IPS-18c (cell line): Measurements from ENCODE around the gene CTSF.
A peak's percentile ranks its signal among the peaks of the same experiment; 100 is the strongest.
"Not testable (repeated sequence)": the region's sequence is repeated elsewhere in the genome, so short reads cannot be mapped to it uniquely, and the experiment has no call there.

ENCODE experiments used
- H3K4me3 ChIP-seq: 2 replicates; pipeline ENCODE4 v1.7.0; 2013; ENCODE audit warnings: low read depth, mild to moderate bottlenecking, low read length, moderate library complexity; ENCODE audit not compliant: insufficient read depth
- H3K9me3 ChIP-seq: one replicate; pipeline ENCODE4 v1.6.1; 2013; ENCODE audit warnings: mild to moderate bottlenecking, low read length, moderate library complexity; ENCODE audit not compliant: control insufficient read depth, insufficient read depth

CTSF gene

DNA sequence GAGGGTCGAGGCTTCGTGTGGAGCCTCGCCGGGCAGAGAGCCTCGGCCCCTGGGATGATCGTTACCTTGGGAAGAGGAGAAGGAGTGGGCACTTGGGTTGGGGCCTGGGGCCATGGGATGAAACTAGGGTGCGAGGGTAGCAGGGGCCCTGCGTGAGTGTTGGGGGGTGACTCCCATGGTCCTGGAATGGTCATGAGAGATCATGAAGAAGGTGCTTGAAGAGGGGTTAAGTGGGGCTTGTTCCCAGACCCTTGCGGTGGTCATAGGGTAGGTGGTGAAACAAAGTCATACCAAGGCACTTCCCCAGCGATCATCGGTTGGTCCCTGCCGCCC, 24.9 kb upstream of the CTSF start:
- Histone ChIP-seq H3K9me3 (peaks cover 4% of the 10 kb centered on the region), H3K4me3 (peak overlapping the region; percentile 56)

DNA sequence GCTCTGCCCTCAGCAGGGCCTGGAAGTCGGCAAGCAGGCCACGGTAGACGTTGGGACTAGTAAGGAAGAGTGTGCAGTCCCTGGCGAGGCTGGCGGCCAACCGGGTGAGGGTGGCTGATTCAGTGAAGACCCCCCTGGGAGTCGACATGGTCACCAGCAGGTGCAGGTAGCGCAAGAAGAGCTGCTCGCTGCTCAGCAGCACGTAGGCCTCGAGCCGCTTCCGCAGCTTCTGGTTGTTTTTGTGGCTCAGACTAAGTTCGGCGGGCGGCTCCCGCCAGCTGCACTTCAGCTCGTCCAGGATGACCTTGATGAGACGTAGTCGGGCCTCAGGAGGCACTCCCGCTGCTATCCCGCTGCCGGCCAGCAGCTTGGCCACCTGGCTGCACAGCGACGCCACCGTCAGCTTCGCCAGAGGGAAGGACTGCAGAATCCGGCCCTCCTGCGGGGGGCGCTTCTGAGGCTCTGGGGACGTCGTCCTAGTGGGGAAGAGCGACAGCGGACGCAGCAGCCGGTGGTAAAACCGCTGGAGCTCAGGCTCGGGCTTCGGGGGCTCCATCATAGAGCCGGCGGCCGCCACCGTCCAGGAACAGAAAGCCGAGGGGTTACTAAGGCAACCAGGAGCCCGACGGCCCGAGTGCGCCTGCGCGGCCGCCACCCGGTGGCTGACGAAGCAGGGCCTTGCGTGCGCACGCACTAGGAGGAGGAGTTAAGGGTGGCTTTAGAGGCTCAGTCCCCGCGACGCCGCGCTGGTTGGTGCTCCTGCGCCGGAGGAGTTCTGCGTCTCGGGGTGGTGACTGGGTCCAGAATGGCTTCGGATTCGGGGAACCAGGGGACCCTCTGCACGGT, 24.3 kb upstream of the CTSF start, which contains the start of the genes CCDC87 and CCS:
Gene CCDC87 (minus strand): TSS at position 607 of the 846 bp plus-strand sequence. CDS start 48 bp downstream, at position 559.
Gene CCS (plus strand): TSS at position 729 of the 846 bp plus-strand sequence. CDS start 77 bp downstream, at position 806.
- H3K4me3 ChIP-seq = peak within 1 kb of the TSS; percentile 56
- peaks cover 4% of the 10 kb centered on the region for H3K9me3 ChIP-seq

DNA sequence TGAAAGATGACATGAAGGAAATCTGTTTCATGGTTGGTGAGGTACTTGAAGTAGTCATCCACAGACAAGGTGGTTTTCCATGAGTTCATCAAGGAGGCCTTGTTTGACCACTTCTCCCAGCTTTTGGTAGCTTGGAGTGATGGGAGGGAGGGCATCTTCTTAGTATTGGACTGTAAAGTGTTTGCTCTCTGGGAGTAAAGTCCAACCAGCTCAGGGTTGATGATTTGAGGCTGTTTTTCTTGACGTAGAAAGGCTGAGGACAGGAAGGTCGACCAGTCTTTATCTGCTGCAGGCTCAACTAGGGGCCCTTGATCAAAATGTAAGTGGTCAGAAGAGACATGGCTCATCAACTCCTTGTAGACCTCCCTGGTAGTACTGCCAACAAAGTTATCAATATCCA, 22.8 kb upstream of the CTSF start:
- Histone ChIP-seq H3K4me3 (no peak overlapping the region), H3K9me3 (peaks cover 4% of the 10 kb centered on the region)

DNA sequence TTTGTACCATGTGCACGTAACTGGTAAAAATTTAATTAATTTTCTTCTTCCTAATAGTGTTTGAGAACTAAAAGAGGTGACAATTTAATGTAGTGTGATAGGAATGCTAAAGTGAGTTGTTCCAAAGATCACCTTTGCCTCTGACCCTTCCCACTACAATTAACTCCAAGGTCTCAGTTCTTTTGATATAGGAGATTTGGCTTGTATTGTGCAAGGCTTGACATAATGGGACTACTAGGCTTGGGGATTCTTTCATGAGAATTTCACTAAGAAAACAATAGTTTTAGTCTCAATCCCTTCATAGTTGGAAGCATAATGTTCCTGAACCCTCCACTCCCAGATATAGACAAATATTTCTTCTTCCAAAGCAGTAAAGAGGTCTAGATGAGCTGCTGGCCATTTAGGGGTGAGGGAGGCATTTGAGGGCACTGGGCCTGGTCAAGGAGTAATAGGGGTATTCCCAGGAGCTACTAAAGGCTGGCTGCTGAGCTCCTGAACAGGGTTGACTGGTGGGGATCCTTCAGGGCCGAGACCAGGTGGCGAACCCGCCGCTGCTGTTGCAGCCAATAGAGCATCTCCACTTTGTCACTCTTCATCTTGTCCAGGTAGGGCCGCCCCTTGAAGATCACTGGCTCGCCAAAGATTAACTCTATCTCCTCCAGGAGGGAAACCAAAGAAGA, 21.7 kb upstream of the CTSF start:
- peaks cover 4% of the 10 kb centered on the region for H3K9me3 ChIP-seq
- H3K4me3 ChIP-seq = no peak overlapping the region

DNA sequence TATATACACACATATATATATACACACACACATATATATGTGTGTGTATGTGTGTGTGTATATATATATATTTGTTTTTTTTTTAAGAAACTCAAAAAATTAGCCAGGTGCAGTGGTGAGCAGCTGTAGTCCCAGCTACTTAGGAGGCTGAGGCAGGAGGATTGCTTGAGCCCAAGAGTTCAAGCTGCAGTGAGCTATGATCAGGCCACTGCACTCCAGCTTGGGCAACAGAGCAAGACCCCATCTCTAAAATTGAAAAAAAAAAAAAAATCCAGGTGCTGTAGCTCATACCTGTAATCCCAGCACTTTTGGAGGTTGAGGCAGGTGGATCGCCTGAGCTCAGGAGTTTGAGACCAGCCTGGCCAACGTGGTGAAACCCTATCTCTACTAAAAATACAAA, 20.9 kb upstream of the CTSF start:
- not testable (repeated sequence) for H3K9me3 ChIP-seq, H3K4me3 ChIP-seq

DNA sequence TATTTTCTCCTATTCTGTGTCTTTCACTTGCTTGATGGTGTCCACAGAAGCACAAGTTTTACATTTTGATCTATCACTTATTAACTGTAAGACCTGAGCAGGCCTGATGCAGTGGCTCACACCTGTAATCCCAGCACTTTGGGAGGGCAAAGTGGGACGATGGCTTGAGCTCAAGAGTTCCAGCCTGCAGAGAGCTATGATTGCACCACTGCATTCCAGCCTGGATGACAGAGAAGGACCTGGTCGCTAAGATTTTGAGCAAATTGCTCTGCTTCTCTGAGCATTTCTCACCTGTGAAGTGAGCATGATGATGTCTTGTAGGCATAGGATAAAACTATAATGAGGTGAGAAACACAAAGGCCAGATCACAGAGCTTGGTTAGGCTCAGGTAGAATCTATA, 17.7 kb upstream of the CTSF start:
- H3K4me3 ChIP-seq = no peak overlapping the region
- no peaks in the 10 kb centered on the region for H3K9me3 ChIP-seq

DNA sequence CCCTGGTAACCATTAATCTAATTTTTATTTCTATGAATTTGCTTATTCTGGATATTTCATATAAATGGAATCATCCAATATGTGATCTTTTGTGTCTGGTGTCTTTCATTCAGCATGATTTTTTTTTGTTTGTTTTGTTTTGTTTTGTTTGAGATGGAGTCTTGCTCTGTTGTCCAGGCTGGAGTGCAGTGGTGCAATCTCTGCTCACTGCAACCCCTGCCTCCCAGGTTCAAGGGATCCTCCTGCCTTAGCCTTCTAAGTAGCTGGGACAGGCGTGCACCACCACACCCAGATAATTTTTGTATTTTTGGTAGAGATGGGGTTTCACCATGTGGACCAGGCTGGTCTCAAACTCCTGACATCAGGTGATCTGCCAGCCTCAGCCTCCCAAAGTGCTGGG, 17.0 kb upstream of the CTSF start:
- not testable (repeated sequence) for H3K9me3 ChIP-seq, H3K4me3 ChIP-seq

DNA sequence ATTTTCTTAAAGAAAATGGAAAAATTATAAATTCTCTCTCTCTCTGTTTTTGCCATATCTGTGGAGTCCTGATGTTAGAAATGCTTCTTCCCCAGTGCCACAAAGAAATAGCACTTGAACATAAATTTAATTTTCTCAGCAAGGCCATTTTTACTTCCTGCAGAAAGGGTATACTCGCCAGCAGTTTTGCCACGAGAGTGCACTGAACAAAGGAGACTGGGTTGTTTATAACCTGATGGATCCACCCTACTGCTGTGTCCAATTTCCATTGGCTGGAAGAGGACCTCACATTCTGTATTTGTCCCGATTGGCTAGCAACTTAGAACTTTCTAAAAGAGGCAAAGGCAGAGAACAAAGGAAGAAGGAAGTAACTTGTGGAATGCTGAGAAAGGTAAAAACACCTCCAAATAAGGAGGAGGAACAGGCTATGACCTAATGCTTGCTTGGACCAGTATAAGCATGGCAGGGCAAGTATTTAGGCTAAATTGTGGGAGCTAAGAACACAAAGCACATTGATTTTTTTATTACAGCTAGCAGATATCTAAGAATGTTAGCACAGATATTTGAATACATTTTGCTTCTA, 14.2 kb upstream of the CTSF start:
- not testable (repeated sequence) for H3K9me3 ChIP-seq

DNA sequence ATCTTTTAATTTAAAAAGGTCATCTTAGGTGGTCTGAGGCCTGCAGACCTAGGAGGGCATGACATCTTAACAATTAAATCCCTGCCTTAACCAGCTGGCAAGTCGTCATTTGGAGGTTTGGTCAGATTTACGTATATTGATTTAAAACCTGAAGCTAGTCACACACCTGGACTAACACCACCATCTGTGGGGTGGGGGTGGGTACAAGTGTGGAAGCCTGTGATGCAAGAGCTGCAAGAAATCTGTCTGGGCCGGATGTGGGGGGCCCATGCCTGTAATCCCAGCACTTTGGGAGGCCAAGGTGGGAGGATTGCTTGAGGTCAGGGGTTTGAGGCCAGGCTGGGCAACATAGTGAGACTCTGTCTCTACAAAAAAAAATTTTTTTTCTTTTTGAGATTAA, 12.9 kb upstream of the CTSF start:
- H3K4me3 ChIP-seq = no peak overlapping the region
- no peaks in the 10 kb centered on the region for H3K9me3 ChIP-seq

More for the DNA sequence above, 14.2 kb upstream of the CTSF start:
- H3K4me3 ChIP-seq = not testable (repeated sequence)

DNA sequence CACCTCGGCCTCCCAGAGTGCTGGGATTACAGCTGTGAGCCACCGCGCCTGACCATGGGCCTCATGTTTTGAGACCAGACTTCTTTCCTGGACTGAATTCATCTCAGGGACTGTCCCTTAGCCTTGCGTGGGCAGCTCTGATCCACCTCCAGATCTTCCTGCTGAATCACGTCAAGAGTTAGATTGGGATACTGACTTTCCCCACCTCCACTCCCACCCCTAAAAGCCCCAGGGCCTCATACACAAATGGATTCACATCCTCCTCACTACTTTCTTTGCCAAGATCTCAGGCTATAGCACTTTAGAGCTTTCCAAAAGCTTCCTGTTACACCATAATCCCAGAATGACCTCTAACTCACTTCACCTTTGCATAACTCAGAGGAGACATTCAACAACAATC, 12.4 kb upstream of the CTSF start:
- H3K4me3 ChIP-seq = no peak overlapping the region
- H3K9me3 ChIP-seq = no peaks in the 10 kb centered on the region

DNA sequence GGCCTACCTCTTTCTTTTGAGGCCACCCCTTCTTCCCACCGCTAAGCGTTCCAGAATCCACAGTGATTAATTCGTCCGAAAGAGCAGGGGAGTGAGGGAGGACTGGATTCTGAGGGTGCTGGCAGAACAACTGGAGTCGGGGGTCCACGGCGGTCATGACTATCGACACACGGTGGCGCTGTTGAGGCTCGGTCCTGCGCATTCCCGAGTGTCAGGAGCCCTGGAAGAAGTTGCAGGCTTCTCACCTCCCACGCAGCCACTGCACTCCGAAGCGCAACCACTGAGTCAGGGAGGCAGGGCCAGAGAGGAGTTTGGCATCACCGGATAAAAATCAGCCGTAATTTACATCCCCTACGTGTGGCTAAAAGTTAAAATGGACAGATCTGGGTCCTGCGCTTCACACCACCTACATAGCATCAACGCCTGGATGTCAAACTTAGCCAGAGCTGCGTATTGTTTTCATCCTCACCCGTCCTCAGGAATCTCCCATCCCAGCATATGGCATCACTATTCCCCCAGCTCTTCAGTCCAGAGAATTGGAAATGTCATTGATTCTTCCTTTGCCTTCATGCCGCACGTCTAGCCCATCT, 10.7 kb upstream of the CTSF start:
- no peaks in the 10 kb centered on the region for H3K9me3 ChIP-seq
- no peak overlapping the region for H3K4me3 ChIP-seq

DNA sequence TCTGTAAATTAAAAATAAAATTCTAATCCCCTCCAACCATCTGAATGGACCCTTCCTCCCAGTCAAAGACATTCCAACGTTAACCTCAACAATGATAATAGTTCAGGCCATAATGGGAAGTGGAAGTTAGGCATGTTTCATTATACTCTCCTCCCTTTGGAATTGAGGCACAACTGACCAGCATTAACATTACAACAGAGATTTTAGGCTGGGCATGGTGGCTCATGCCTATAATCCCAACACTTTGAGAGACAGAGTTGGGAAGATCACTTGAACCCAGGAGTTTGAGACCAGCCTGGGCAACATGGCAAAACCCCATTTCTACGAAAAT, 2.4 kb upstream of the CTSF start:
- Histone ChIP-seq H3K9me3 (peaks cover 2% of the 10 kb centered on the region), H3K4me3 (no peak overlapping the region)

DNA sequence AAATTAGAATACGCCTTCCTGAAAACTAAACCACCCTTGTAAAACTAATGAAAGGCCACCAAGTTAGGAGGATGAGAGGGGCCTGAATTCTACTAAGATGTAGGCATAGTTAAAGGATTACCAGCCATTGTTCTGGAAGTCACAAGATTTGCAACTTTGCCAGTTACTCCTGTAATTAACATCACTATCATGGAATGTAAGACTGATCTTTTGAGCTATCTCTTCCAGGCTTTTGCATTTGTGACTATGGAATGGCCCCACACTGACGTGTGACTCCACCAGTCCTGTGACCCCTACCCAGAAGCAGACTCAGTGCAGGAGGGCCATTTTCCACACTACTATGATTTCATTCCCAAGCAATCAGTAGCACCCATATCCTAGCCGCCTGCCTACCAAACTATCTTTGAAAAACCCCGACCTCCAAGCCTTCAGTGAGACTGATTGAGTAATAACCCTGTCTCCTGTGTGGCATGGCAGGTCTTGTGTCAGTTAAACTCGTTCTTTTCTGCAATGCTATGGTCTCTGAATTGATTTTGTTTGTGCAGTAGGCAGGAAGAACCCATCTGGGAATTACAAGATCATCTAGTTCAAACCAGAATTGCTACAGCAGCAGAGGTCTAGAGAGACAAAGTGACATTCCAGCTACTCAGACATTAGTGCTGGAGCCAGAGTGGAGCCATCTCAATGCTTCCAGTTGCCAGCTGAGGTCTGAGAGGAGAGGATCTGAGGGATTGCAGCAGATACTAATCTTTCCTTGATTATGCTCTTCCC, 1.9 kb upstream of the CTSF start:
- peaks cover 2% of the 10 kb centered on the region for H3K9me3 ChIP-seq
- no peak overlapping the region for H3K4me3 ChIP-seq

DNA sequence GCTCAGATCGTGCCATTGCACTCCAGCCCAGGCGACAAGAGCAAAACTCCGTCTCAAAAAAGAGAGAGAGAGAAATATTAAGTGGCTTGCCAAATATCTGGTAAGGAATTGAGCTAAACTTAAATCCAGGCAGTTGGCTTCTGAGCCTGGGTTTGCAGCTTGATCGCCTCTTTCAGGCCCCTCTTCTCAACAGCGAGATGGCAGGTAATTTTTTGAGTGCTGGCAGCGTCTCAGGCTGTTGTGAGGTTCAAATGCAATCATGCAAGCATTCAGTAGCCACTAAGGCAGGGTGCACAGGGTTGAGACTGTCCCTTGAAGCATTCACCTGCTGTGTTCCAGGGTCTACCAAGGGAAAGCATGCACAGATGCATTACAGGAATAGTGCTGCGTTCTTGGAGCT, 670 bp upstream of the CTSF start:
- peaks cover 2% of the 10 kb centered on the region for H3K9me3 ChIP-seq
- no peak overlapping the region for H3K4me3 ChIP-seq

DNA sequence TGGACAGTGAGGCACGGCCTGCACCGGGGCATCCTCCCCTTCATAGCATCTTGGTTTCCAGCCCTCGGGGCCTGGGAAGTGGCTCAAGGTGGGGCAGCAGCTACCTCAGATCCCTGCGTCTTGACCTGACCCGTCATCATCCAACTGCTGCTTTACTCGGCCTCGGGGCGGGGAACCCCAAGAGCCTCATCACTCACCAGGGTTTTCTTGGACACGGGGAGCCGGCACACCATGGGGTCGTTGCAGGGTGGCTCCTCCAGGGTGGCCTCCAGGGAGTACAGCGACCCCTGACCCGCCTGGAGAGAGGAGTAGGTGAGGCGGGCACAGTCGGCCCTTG, 651 bp downstream of the CTSF start:
- Histone ChIP-seq H3K9me3 (no peaks in the 10 kb centered on the region), H3K4me3 (no peak overlapping the region)

DNA sequence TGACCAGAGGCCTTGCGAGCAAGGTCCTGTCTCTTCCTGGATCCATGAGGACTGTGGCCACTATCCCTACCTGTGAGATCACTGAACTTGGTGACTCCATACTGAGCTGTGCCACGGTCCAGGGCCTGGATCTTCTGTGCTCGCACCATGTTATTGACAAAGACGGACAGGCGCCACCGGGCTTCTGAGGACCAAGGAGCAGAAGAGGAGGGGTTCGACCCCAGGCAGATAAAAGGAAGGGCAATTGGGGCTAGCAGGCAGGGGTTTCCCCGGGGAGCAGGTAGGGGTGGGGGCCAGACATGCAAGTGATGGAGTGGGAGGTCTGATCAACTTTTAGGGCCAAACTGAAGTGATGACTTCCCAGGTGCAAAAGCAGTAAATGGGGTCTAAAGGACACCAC, 2.2 kb downstream of the CTSF start:
- Histone ChIP-seq H3K4me3 (no peak overlapping the region), H3K9me3 (no peaks in the 10 kb centered on the region)

DNA sequence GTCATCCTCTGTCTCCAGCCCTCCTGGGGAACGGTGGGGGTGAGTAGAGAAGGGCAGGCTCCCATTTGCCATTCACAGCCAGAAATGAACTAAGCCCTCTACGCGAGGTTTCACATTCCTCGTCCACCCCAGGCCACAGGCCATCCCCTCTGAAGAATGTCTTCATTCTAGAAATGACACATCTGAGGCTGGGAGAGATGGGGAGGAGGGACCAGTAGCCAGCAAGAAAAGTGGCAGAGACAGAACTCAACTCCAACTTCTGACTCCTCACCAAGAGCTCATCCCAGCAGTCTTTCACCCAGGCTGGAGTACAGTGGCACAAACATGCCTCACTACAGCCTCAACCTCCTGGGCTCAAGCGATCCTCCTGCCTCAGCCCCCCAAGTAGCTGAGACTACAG, 3.4 kb downstream of the CTSF start:
- Histone ChIP-seq H3K4me3 (no peak overlapping the region), H3K9me3 (no peaks in the 10 kb centered on the region)
